Hippocampal formation (tissue), 2 donors: Measurements from ENCODE around the gene SMURF2.

Experiments used
- DNase-seq, 2 donors: peaks; one replicate each; lab custom pipeline; 2025; lab: John Stamatoyannopoulos, UW

SMURF2 gene

GRCh38 chr17:64503821-64504768 is 158.0 kb downstream of the SMURF2 start:
- DNase-seq, result no peak

GRCh38 chr17:64503341-64503740 is 158.8 kb downstream of the SMURF2 start:
- no peak for DNase-seq

- no peak for DNase-seq
These were observed 159.3 kb downstream of the SMURF2 start for GRCh38 chr17:64502809-64503208.

- no peak for DNase-seq
These were observed 160.1 kb downstream of the SMURF2 start for GRCh38 chr17:64502021-64502420.

- DNase-seq, result no peak
These were observed 161.0 kb downstream of the SMURF2 start for GRCh38 chr17:64500862-64501765.

GRCh38 chr17:64500487-64500859 is 161.6 kb downstream of the SMURF2 start:
- no peak for DNase-seq

GRCh38 chr17:64499805-64500486 is 162.2 kb downstream of the SMURF2 start:
- DNase-seq, result no peak

- no peak for DNase-seq
These were observed 163.6 kb downstream of the SMURF2 start for GRCh38 chr17:64498308-64499203.

- no peak for DNase-seq
These were observed 164.5 kb downstream of the SMURF2 start for GRCh38 chr17:64497565-64498035.

GRCh38 chr17:64496786-64497564 is 165.1 kb downstream of the SMURF2 start, which contains the start of gene POLG2:
Gene POLG2, minus strand, starts transcription at chr17:64497054. Its CDS starts 86 bp downstream, at chr17:64496968.
- DNase-seq, result peak; percentile 75 to 83

- DNase-seq, result no peak
These were observed 165.7 kb downstream of the SMURF2 start for GRCh38 chr17:64496348-64496785.
